Measurements from ENCODE around the gene TPT1.
"Not testable (repeated sequence)": the region's sequence is repeated elsewhere in the genome, so short reads cannot be mapped to it uniquely, and the experiment has no call there.

The TPT1 gene

DNA sequence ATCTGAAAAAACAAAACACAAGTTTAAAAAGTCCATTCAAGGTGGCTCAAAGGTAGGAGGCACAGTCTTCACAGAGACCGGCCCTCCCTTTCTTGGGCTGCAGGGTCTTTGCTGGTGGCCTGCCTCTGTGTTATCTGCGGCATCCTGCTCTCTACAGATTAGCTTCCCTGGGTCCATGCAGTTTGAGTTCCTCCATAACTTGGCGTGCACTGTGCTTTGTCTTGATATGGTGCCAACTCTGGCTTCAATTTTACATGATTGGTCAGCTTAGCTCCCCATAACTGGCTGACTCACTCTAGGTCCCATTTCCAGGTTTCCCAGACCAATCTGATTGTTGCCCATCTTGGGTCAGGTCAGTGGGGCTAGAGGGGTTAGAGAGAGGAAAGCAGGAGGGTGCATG, 41.8 kb downstream of the TPT1 start:
- no peak for DNase-seq

DNA sequence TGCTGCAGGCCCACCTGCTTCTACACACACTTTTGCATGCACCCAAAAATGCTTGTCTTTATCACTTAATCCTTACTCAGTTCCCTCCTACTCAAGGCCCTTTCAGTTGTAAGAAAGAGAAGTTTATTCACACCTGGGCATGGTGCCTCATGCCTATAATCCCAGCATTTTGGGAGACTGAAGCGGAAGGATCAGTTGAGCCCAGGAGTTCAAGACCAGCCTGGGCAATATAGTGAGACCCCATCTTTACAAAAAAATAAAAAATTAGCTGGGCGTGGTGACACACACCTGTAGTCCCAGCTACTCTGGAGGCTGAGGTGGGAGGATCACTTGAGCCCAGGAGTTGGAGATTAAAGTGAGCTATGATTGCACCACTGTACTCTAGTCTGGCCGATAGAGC, 42.4 kb downstream of the TPT1 start:
- not testable (repeated sequence) for DNase-seq

DNA sequence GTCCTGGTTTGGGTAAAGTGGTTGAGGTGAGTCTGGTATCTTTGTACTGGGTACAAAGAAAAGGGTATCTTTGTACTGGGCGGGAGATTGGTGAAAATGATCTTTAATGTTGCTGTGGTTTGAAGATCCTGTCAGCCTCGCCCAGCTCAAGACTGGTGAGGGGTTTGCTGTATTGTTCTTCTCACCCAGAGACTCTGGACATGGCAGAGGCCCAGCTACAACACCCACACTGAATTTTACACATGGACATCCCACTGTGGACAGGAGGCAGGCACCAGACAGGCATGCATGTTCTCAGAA, 42.8 kb downstream of the TPT1 start:
- DNase-seq = no peak

DNA sequence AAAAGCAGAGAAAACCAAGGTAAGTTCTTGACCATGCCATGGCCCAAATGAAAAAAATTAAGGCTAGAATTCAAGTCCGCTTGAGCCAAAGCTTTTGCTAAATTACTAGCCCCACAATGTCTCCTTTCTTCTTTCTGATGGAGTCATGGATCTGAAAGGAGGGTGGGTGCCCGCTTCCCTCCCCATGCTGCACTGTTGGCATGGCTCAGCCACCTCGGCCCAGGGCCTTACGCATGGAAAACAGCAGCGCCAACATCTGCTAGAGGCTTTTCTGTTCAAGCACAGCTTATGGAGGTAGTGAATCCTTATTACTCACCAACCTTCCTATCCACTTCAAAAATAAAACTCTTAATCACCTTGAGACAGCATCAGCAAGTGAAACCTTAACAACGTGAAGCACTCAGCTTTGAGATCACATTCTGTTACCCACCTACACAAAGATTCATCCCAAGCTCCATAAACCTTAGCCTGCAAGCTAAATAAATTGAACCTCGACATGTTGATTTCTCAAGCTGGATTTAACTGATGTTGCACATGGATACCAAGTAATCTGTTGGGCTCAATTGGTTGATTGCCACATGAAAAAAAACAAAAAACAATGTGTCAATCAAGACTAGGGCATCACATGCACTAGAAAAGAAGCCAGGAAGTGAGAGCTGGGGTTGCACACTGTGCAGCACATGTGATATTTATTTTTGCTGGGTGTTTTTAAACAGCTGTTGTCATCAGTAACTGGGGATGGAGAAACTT, 43.4 kb downstream of the TPT1 start:
- DNase-seq = peak; percentile 26

DNA sequence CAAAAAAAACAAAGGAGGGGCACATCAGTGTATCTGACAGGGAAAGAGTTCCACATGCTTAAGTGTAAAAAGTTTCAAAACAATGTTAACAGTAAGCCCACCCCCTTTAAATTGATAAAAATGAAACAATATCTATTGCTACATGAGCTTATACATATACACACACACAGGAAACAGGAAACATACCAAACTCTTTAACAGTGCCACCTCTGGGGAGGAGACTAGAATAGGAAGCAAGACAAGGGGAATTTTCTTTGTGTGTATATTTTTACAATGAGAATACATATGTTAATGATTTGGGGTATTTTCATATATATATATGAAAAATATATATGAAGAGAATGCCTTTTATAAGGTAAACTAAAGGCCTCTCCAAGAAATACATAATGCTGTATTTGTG, 44.7 kb downstream of the TPT1 start:
- no peak for DNase-seq

DNA sequence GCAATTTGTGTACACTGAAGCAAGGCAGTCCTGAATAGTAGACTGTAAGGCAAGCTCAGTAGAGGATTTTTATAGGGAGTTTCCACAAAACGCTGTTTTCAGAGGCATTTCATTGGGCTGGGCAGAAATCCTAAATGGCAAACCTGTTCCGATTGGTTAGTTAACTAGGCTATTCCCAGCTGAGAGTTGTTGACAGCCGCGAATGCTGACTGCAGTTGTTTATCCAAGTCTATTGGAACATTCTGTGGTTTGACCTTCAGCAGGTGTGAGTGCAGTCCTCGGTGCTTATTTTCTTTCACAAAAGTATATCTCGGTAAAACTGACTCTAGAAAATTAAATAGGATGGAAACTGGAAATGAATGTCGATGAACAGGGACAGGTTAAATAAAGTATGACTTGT, 45.4 kb downstream of the TPT1 start:
- DNase-seq = no peak

DNA sequence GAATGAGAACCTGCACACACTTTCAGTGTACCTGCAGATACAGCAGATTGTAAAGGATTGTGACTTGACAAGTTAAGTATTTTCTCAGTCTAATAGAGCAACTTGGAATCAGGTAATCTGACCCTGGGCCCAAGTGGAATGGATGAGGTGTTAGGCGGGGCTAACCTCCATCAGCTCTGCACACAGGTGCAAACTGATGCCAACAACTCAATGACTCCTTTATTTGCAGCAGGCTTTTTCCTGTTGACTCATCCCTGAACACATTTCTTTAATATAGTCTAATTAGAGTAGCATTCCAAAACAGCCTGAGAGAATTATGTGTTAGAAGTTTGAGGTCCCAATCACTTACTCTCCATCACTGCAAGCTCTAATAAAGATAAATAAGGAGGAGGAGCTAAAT, 48.8 kb downstream of the TPT1 start:
- DNase-seq = no peak

DNA sequence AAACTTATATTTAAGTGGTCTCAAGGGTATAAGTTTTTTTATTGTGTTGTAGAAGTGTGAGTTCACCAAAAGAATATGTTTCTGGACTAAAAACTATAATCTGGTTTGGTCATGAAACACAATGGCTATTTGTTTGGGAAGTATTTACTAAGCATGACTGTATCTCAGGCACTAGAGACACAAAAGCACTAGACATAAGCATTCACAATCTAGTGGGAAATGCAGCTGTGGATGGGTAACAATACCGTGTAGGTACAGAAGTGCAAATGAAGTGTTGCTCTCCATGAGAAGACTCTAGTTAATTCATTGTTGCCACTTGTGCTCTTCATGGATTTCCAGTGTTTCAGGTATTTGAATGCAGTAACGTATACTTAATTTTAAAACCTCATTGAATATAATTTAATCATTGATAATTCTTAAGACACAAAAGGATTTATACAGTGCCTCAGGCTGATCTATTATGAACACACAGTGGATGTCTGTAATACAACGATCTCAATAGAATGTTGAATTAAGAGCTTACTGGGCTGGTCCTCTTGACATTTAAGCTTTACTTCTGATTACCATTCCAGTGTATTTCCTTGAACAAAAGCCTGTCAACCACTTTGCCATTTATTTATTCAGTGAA, 50.9 kb downstream of the TPT1 start:
- no peak for DNase-seq
